ENCODE data around the gene DDX23.

DDX23 gene

DNA sequence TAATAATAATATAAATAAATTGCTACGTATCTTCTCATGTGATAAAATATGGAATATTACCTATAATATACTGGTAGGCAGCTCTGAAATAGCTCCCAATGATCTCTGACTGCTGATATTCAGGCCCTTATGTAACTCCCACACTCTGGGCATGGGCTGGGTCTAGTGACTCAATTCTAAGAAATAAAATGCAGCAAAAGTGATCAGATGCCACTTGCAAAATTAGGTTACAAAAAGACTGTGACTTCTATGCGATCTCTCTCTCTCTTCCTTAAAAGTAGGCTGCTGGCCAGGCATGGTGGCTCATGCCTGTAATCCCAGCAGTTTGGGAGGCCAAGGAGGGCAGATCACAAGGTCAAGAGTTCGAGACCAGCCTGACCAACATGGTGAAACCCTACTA is 44.0 kb downstream of the DDX23 start:
- peaks cover 4% of the 10 kb centered on the region for H3K4me1 Mint-ChIP-seq (ENCODE audit: low read depth)
- H3K4me3 Mint-ChIP-seq: no peak overlapping the region
- H3K36me3 Mint-ChIP-seq (ENCODE audit: low read depth): no peaks in the 10 kb centered on the region
- H3K27me3 Mint-ChIP-seq (ENCODE audit: low read depth): no peaks in the 10 kb centered on the region
- no peak overlapping the region for H3K27ac Mint-ChIP-seq
- no peaks in the 10 kb centered on the region for H3K9me3 Mint-ChIP-seq

DNA sequence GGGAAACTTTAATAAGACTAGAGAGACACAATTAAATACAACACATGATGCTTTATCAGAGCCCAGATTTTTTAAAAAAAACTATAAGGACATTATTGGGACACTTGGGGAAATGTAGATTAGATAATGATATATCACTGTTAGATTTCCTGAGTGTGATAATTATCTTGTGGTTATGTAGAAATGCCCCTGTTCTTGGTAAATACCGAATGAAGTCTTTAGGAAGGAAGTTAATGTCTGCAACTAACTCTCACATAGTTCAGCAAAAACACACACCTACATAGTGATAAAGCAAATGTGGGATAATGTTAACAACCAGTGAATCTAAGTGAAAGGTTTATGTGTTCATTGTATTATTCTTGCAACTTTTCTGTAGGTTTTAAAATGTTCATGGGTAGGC is 48.3 kb downstream of the DDX23 start:
- Mint-ChIP-seq H3K4me1 (ENCODE audit: low read depth) (peaks cover 4% of the 10 kb centered on the region), H3K4me3 (no peak overlapping the region), H3K9me3 (no peaks in the 10 kb centered on the region), H3K27ac (no peak overlapping the region), H3K36me3 (ENCODE audit: low read depth) (no peaks in the 10 kb centered on the region), H3K27me3 (ENCODE audit: low read depth) (no peaks in the 10 kb centered on the region)

DNA sequence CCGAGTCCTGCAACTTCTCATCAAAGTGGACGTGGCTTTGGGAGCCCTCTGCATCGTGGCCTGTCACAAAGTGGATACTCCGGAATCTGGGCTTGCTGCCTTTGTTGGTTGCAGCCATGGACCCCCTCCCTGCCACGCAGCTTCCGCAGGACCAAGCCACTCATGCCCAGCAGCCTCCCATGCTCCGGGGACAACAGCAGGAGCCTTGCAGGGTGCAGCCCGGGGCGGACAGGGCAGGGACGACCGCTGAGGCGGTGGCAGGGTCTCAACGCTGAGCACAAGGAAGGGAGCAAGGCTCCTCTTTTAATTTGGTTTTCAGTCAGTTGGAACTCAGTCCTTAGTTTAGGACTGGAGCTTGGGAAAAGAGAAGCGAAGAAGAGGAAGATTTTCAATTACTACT is 51.0 kb downstream of the DDX23 start:
- Mint-ChIP-seq H3K27me3 (ENCODE audit: low read depth) (no peaks in the 10 kb centered on the region), H3K36me3 (ENCODE audit: low read depth) (no peaks in the 10 kb centered on the region), H3K27ac (no peak overlapping the region), H3K4me1 (ENCODE audit: low read depth) (peaks cover 4% of the 10 kb centered on the region), H3K9me3 (no peaks in the 10 kb centered on the region), H3K4me3 (no peak overlapping the region)

DNA sequence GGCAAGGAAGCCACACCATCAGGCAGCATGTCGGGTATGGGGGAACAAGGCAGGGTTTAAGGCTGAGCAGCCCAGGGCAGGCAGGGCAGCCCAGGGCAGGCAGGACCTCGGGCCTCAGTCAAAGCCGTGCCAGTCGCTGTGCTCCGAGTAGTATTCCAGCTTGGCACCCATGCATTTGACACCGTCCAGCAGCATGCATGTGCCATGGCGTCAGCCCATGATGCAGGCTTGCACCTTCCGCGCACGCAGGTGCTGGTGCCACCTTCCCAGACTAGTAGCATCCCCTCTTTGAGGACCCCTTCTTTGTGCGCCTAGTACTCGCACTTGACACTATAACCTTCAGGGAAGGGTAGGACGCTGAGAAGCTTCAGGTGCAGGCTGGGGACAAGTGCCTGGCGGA is 51.5 kb downstream of the DDX23 start:
- Mint-ChIP-seq H3K4me1 (ENCODE audit: low read depth) (peaks cover 5% of the 10 kb centered on the region), H3K4me3 (no peak overlapping the region), H3K36me3 (ENCODE audit: low read depth) (no peaks in the 10 kb centered on the region), H3K27ac (no peak overlapping the region), H3K9me3 (no peaks in the 10 kb centered on the region), H3K27me3 (ENCODE audit: low read depth) (no peaks in the 10 kb centered on the region)

DNA sequence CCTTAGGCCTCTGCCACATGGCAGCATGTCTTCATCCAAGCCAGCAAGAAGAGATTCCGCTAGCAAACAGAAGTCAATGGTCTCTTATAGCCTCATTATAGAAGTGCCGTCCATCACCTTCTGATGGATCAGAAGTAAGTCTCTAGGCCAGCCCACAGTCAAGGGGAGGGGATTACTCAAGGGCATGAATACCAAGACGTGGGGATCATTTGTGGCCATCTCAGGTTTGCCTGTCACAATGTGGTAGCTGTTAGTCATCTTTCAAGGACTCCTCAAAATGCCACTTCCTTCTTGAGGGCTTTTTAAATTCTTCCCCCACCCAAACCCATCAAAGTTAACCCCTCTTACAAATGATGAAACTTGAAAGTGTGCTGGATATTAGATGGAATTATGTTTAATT is 55.0 kb downstream of the DDX23 start:
- Mint-ChIP-seq H3K4me3 (no peak overlapping the region), H3K27me3 (ENCODE audit: low read depth) (peaks cover 5% of the 10 kb centered on the region), H3K9me3 (no peaks in the 10 kb centered on the region), H3K36me3 (ENCODE audit: low read depth) (no peaks in the 10 kb centered on the region), H3K4me1 (ENCODE audit: low read depth) (peaks cover 1% of the 10 kb centered on the region), H3K27ac (no peak overlapping the region)

DNA sequence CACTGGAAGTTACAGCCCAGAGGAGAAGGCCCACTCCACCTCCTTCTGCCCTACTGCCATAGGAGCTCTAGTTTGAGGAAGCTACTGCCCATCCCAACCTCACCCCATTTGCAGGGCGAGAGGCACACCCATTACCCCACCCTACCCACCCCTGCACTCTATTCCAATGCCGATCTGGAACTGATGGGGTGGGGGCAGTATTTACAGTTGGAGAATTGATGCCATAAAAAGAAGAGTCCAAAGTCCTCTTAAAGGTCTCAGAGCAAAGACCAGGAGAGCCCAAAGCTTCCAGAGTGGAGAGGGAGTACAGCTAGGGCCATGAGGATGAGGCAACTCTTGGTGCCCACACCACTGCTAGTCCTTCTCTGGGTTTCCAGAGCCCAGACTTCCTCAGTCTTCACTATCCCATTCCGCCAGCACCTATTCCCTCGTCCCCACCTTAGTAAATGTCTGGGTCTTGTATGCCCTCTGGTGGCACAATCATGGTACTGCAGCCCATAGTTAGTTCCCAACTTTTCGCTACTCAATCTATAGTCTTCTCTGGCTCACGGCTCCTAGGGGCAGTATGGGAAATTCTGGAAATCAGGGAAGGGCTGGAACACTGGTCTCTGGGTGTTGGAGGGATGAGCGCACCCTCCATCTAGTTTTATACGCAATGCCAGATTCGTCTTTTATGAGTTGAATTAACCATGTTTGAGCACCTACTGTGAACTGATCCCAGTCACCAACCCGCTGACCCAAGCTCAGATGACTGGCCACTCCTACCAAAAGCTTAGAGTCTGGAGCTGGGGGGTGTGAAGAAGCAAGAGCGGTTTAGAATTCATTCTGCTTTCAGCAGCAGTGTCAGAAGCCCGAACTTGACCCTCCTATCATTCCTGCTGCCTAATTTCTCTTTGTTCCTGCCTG is 56.2 kb downstream of the DDX23 start:
- Mint-ChIP-seq H3K4me3 (no peak overlapping the region), H3K4me1 (ENCODE audit: low read depth) (peaks cover 1% of the 10 kb centered on the region), H3K36me3 (ENCODE audit: low read depth) (no peaks in the 10 kb centered on the region), H3K27me3 (ENCODE audit: low read depth) (peaks cover 8% of the 10 kb centered on the region), H3K9me3 (no peaks in the 10 kb centered on the region), H3K27ac (no peak overlapping the region)

DNA sequence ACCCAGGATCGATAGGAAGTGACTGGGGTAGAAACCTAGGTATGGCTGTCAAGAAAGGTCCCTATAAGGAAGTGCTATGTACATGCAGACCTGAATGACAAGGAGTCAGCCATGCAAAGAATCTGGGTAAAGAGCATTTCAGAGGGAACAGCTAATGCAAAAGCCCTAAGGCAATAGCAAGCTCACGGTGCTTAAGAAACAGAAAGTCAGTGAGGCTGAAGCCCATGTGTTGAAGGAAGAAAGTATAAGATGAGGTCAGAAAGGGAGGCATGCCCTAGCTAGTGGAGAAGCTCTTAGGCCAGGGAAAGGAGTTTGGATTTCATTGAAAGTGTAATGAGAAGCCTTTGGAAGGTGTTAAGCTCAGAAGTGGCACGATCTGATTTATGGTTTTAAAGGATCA is 57.1 kb downstream of the DDX23 start:
- no peaks in the 10 kb centered on the region for H3K36me3 Mint-ChIP-seq (ENCODE audit: low read depth)
- no peak overlapping the region for H3K4me3 Mint-ChIP-seq
- H3K9me3 Mint-ChIP-seq: no peaks in the 10 kb centered on the region
- no peak overlapping the region for H3K27ac Mint-ChIP-seq
- peaks cover 1% of the 10 kb centered on the region for H3K4me1 Mint-ChIP-seq (ENCODE audit: low read depth)
- H3K27me3 Mint-ChIP-seq (ENCODE audit: low read depth): peaks cover 17% of the 10 kb centered on the region

DNA sequence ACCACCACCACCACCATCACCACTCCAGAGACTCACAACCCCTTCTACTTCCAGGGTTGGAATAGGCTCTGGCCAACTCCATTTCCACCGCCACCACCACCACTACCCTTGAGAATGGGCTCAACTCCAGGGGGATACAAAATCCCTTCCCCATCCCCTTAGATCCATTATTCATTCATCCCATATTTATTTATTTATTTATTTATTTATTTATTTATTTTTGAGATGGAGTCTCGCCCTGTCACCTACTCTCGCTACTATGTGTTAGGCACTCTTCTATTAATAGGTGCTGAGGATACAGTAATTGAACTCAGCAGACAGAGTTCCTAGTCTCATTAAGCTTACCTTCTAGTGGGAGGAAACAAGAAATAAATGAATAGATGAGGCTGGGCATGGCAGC is 58.3 kb downstream of the DDX23 start:
- Mint-ChIP-seq H3K27ac (no peak overlapping the region), H3K4me1 (ENCODE audit: low read depth) (peaks cover 1% of the 10 kb centered on the region), H3K9me3 (no peaks in the 10 kb centered on the region), H3K36me3 (ENCODE audit: low read depth) (no peaks in the 10 kb centered on the region), H3K27me3 (ENCODE audit: low read depth) (peaks cover 24% of the 10 kb centered on the region), H3K4me3 (no peak overlapping the region)

DNA sequence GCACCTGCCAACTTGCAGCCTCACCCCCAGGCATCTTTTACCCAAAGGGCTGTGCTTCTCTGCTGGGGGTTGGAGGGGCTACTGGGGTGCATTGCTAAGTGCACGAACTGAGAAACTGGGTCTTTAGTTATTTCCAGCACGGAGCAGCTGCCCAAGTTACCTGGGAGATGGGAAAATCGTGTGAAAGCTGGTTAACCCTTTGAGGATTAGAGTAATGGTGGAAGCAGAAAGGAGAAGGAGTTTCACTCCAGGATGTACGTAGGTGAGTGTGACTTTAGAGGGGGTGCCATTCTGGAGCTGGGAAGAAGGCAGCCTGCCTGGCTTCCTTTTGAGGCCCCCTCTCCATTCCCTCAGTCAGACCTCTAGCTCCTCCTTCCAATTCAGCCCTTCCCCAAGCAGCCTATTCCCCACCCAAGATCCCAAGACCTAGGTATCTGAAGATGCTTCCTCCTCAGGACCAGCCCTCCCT is 62.1 kb downstream of the DDX23 start:
- no peak overlapping the region for H3K4me3 Mint-ChIP-seq
- H3K27me3 Mint-ChIP-seq (ENCODE audit: low read depth): peaks cover 54% of the 10 kb centered on the region
- H3K36me3 Mint-ChIP-seq (ENCODE audit: low read depth): no peaks in the 10 kb centered on the region
- no peak overlapping the region for H3K27ac Mint-ChIP-seq
- no peaks in the 10 kb centered on the region for H3K9me3 Mint-ChIP-seq
- no peaks in the 10 kb centered on the region for H3K4me1 Mint-ChIP-seq (ENCODE audit: low read depth)

DNA sequence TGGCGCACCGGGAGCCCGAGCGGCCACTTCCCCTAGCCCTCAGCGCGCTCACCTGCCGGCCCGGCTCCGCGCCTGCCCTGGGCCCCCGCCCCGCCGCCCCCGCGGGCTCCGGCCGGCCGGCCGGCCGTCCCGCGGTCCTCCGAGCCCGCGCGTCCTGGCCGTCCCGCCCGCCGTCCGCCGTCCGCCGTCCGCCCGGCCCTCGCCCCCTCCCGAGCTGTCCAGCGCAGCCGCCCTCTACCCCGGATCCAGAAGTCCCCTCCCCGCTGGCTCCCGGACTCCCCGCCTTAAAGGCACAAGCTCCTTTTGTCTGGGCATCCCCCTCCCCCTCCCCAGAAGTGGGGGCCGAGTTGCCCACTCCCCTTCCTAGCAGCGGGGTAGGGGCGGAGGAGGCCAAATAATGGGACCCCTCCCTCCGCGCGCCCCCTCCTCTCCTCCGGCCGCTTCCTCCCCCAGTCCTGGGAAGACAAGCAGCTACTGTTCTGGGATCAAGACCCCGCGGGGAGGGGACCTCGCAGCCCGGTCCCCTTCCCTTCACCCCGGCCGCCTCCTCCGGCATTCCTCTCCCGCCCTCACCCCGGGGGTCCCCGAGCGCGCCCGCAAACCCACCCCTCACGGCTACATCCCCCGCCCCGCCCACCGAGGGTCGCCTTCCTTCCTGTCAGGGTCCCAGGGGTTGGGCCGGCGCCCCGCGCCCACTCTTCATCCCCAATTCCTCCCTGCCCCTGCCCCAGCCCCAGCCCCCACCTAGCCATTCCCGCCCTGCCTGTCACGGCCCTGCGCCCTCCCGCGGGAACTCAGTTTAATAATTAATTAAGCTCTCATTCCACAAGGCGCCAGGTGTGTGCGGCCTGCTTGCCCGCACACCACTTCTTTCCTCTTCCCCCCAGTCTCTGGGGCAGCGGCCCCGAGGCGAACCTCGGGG is 62.8 kb downstream of the DDX23 start, which contains the start of gene ADCY6:
ADCY6 (minus strand) TSS at position 236 of the 922 bp plus-strand sequence. CDS start 5,655 bp downstream, outside the sequence.
- Mint-ChIP-seq H3K36me3 (ENCODE audit: low read depth) (no peaks in the 10 kb centered on the region), H3K4me1 (ENCODE audit: low read depth) (no peaks in the 10 kb centered on the region), H3K27ac (no peak within 1 kb of the TSS), H3K9me3 (no peaks in the 10 kb centered on the region), H3K27me3 (ENCODE audit: low read depth) (peaks cover 51% of the 10 kb centered on the region), H3K4me3 (peak within 1 kb of the TSS; percentile 54)

DNA sequence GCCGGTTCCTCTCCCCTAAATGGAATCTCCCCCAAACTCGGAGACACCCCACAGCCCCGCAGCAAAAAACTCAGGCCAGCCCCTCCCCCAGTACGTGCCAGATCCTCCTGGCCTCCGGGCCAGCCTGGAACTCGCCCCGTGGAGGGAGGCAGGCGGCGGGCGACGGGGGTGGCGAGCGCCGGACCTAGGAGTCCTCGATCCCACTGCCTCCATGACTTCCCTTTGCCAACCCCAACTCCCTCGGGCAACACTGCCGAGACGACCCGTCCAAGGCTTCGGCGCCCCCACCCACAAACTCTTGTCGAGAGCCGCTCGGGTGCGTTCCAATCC is 63.5 kb downstream of the DDX23 start:
- H3K9me3 Mint-ChIP-seq: no peaks in the 10 kb centered on the region
- H3K4me3 Mint-ChIP-seq: peak overlapping the region; percentile 54
- no peaks in the 10 kb centered on the region for H3K4me1 Mint-ChIP-seq (ENCODE audit: low read depth)
- no peaks in the 10 kb centered on the region for H3K36me3 Mint-ChIP-seq (ENCODE audit: low read depth)
- H3K27me3 Mint-ChIP-seq (ENCODE audit: low read depth): peaks cover 51% of the 10 kb centered on the region
- H3K27ac Mint-ChIP-seq: no peak overlapping the region

DNA sequence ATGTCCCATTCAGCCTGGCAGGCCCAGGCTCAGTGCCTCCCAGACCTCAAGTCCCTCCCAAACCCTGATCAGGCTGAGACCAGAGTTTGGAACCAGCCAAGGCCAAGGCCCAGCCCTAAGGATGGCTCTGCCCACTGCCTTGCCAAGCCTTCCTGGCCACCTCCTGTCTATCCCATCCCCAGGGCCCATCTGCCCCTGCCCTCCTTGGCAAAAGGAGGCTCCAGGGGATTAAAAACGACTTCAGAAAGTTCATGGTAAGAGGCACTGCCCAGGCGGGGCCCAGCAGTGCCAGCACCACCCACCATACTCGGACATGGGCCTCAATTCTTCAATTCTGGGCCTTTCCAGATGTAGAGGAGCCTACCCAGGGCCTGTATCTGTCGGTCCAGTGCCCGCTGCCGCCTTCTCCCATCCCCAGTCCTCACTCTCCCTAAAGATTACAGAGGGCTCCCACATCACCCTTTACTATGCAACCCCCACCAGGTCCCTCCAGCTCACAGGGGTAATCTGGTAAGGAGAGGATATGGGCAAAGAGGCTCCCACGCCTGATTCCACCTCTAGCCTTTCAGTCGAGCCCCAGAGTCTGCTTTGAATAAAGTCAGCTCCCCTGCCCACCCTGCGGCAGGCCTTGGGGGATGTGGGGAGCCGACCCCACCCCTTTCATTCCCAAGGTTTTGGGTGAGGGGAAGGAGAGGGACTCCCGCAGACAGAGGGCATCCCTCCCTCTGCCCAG is 64.0 kb downstream of the DDX23 start:
- peak overlapping the region; percentile 54 for H3K4me3 Mint-ChIP-seq
- H3K36me3 Mint-ChIP-seq (ENCODE audit: low read depth): no peaks in the 10 kb centered on the region
- no peaks in the 10 kb centered on the region for H3K4me1 Mint-ChIP-seq (ENCODE audit: low read depth)
- H3K27ac Mint-ChIP-seq: no peak overlapping the region
- H3K27me3 Mint-ChIP-seq (ENCODE audit: low read depth): peaks cover 51% of the 10 kb centered on the region
- H3K9me3 Mint-ChIP-seq: no peaks in the 10 kb centered on the region

DNA sequence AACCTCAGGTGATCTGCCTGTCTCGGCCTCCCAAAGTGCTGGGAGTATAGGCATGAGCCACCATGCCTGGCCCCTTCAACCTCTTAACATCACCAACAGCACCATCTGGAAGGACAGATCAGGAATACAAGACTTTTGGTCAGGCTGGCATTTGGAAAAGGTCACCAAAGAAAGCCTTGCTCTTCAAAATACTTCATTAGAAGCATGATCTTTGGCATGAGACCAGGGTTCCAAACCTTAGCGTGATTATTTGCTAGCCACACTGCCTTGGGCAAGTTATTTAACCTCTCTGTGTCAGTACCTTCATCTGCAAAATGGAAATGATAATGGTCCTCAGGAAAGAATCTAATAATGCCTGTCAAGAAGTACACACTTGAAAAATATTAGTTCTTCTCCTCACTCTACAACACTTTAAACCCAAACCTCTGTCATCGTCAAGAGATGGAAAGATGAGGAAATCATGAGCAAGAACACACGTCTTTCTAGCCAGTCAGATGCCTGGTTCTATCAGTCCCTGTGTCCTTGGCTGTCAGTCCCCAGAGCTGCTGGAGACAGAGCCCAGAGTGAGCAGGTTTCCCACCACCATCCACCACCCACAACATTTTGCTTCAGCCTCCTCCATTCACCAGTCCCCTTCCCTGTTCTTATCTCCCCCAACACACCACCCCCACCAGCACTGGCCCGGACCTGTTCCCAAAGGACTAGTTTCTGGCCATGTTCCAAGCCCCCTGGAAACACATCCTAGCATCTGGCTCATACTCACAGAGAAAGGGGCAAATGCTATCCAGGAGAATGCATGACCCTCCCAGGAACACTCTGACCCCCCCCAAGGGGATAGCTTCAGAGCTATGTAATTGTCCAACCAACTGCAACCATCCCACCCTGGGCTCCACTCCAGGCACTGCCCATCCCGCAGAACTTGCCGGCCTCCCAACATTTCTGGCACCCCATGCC is 65.1 kb downstream of the DDX23 start:
- H3K36me3 Mint-ChIP-seq (ENCODE audit: low read depth): no peaks in the 10 kb centered on the region
- no peak overlapping the region for H3K4me3 Mint-ChIP-seq
- no peaks in the 10 kb centered on the region for H3K4me1 Mint-ChIP-seq (ENCODE audit: low read depth)
- peaks cover 51% of the 10 kb centered on the region for H3K27me3 Mint-ChIP-seq (ENCODE audit: low read depth)
- no peaks in the 10 kb centered on the region for H3K9me3 Mint-ChIP-seq
- no peak overlapping the region for H3K27ac Mint-ChIP-seq

Data from T-helper 1 cell treated with Interleukin-12 subunit alpha and Interleukin-12 subunit beta and Interleukin-4 antibody, amounts not matched to agents 30 μg/mL and 1 μg/mL, for 36 hours (primary cell).